ENCODE measurements around the gene BIRC7. TPM values are rescaled to one million over a fixed set of nuclear protein-coding genes. Genes with fewer than 3 reads are reported as not detected.

BIRC7 gene
- total RNA-seq, 1 experiment from 2014 or later, result not detected

DNA sequence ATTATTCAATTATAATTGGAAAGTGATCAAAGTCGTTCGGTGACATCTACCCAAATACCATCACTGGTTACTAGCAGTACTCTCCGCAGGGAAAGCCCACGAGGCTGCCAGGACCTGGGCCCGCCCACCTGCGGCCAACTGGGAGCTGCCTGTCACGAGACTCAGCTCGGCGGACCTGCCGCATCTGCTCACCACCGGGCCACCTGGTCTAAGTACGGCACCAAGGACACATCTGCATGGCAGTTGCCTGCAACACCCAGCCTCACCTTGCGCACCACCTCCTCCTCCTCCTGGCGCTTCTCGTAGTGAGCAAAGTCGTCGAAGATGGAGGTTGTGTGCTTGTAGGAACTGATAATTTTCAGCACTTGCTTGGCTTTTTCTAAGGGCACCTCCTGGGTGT lies 33.7 kb upstream of the BIRC7 start:
- no peak overlapping the region for H2AFZ ChIP-seq
- peaks cover 99% of the 10 kb centered on the region for H3K79me2 ChIP-seq (ENCODE audit: low read depth)
- intact Hi-C loops (cut with micrococcal nuclease; ENCODE audit: unreplicated experiment), result no loop called here
- H3K4me3 ChIP-seq, result no peak overlapping the region
- POLR2A ChIA-PET (ENCODE audit: unreplicated experiment), result no interaction called here
- BruUV-seq (replicated peaks), result no TSS peak
- no peaks in the 10 kb centered on the region for H3K9me3 ChIP-seq (ENCODE audit: insufficient read depth, low read depth)
- CTCF ChIA-PET, result no interaction called here
- peaks cover 33% of the 10 kb centered on the region; the same call in 1 of the 2 replicates for H3K36me3 ChIP-seq (ENCODE audit: low read depth)
- H3K27ac ChIP-seq, result no peak overlapping the region
- H3F3A ChIP-seq (ENCODE audit: insufficient read depth, low read depth), result peaks cover 16% of the 10 kb centered on the region
- H3K4me1 ChIP-seq (replicated peaks; ENCODE audit: insufficient read depth), result no peaks in the 10 kb centered on the region
- no peaks in the 10 kb centered on the region for H3K27me3 ChIP-seq (ENCODE audit: insufficient read depth, low read depth)
- no peaks in the 10 kb centered on the region for H3K9me2 ChIP-seq (ENCODE audit: insufficient read depth)
- no peak overlapping the region for H3K4me2 ChIP-seq
- no peak for DNase-seq
- TF ChIP-seq EZH2 (IDR thresholded peaks at IDR 0.05; ENCODE audit: low read depth), result no peak
- TF ChIP-seq, protein P1, sequence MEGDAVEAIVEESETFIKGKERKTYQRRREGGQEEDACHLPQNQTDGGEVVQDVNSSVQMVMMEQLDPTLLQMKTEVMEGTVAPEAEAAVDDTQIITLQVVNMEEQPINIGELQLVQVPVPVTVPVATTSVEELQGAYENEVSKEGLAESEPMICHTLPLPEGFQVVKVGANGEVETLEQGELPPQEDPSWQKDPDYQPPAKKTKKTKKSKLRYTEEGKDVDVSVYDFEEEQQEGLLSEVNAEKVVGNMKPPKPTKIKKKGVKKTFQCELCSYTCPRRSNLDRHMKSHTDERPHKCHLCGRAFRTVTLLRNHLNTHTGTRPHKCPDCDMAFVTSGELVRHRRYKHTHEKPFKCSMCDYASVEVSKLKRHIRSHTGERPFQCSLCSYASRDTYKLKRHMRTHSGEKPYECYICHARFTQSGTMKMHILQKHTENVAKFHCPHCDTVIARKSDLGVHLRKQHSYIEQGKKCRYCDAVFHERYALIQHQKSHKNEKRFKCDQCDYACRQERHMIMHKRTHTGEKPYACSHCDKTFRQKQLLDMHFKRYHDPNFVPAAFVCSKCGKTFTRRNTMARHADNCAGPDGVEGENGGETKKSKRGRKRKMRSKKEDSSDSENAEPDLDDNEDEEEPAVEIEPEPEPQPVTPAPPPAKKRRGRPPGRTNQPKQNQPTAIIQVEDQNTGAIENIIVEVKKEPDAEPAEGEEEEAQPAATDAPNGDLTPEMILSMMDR (conservative IDR thresholded peaks at IDR 0.05), result no peak
- H4K20me1 ChIP-seq (ENCODE audit: insufficient read depth), result peaks cover 100% of the 10 kb centered on the region

DNA sequence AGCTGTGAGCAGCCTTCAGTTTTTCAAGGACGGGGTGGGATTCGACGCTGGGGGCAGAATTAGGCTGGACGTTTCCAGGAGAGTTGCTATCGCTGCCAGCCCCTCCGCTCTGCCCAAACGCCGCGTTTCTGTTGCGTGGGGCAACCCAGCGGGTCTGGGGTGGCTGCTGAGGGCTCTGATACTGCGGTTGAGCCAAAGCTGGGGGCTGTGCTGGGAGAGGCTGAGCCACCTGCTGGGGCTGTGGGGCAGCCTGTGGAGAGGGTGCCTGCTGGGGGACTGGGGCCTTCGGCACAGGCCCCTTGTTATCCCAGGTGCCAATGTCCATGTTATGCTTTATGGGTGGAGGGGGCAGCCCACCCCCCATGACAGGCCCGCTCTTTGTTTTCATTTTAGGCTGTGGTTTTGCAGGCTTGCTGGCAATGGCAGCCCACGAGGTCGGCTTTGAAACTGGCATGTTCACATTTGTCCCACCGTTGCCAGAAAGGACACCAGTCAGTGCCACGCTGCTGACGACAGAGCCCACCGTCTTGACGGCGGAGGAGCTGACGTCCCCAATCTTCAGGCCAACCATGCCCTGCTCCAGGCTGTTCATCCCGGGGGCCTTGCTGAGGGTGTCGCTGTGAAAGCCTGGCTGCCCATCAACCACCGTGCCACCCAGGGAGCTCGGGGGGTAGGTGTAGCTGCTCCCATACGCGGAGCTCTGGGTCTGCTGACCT lies 32.7 kb upstream of the BIRC7 start:
- no peaks in the 10 kb centered on the region for H3K27me3 ChIP-seq (ENCODE audit: insufficient read depth, low read depth)
- H3K36me3 ChIP-seq (ENCODE audit: low read depth), result peaks cover 38% of the 10 kb centered on the region; the same call in 1 of the 2 replicates
- no peak overlapping the region for H3K4me2 ChIP-seq
- no peak for DNase-seq
- intact Hi-C loops (cut with micrococcal nuclease; ENCODE audit: unreplicated experiment), result no loop called here
- no peak for TF ChIP-seq EZH2 (IDR thresholded peaks at IDR 0.05; ENCODE audit: low read depth)
- TF ChIP-seq, protein P1 (conservative IDR thresholded peaks at IDR 0.05), result no peak
- H3K4me3 ChIP-seq, result no peak overlapping the region
- BruUV-seq (replicated peaks), result no TSS peak
- no peaks in the 10 kb centered on the region for H3K9me3 ChIP-seq (ENCODE audit: insufficient read depth, low read depth)
- no peak overlapping the region for H2AFZ ChIP-seq
- ChIA-PET CTCF (no interaction called here), POLR2A (ENCODE audit: unreplicated experiment) (no interaction called here)
- peaks cover 90% of the 10 kb centered on the region for H3K79me2 ChIP-seq (ENCODE audit: low read depth)
- H4K20me1 ChIP-seq (ENCODE audit: insufficient read depth), result peaks cover 100% of the 10 kb centered on the region
- H3F3A ChIP-seq (ENCODE audit: insufficient read depth, low read depth), result peaks cover 19% of the 10 kb centered on the region
- no peaks in the 10 kb centered on the region for H3K4me1 ChIP-seq (replicated peaks; ENCODE audit: insufficient read depth)
- H3K27ac ChIP-seq, result no peak overlapping the region
- H3K9me2 ChIP-seq (ENCODE audit: insufficient read depth), result no peaks in the 10 kb centered on the region

DNA sequence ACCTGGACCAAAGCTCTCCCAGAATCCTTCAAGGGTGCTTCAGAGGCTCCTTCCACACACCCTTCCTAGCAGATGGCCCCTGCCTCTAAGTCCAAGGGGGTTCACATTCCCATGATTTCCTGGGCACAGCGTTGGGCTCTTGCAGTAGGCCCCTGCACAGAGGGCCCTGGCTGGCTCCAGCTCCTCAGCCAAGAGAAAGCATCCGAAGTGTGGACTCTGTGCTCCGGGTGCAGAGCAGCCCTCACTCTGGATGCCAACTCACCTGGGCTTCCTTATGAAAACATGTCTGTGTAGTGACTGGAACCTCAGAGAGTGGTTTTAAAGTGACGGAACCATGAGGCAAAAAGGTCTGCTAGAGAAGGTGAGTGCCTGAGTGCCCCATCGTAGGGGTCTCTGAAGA lies 31.3 kb upstream of the BIRC7 start:
- no peaks in the 10 kb centered on the region for H3K9me2 ChIP-seq (ENCODE audit: insufficient read depth)
- ChIA-PET CTCF (no interaction called here), POLR2A (ENCODE audit: unreplicated experiment) (interaction anchor here (0.7 kb wide), 1 partner anchor 556 kb away, joined by 3 read pairs; no protein-coding TSS in a partner anchor)
- peaks cover 10% of the 10 kb centered on the region for H3F3A ChIP-seq (ENCODE audit: insufficient read depth, low read depth)
- H3K9me3 ChIP-seq (ENCODE audit: insufficient read depth, low read depth), result no peaks in the 10 kb centered on the region
- no peak for DNase-seq
- TF ChIP-seq, protein P1 (conservative IDR thresholded peaks at IDR 0.05), result no peak
- TF ChIP-seq EZH2 (IDR thresholded peaks at IDR 0.05; ENCODE audit: low read depth), result no peak
- H3K79me2 ChIP-seq (ENCODE audit: low read depth), result peaks cover 87% of the 10 kb centered on the region
- H3K36me3 ChIP-seq (ENCODE audit: low read depth), result peaks cover 35% of the 10 kb centered on the region; the same call in 1 of the 2 replicates
- no TSS peak for BruUV-seq (replicated peaks)
- H3K4me3 ChIP-seq, result no peak overlapping the region
- no peaks in the 10 kb centered on the region for H3K27me3 ChIP-seq (ENCODE audit: insufficient read depth, low read depth)
- no peak overlapping the region for H2AFZ ChIP-seq
- H3K4me1 ChIP-seq (replicated peaks; ENCODE audit: insufficient read depth), result no peaks in the 10 kb centered on the region
- H4K20me1 ChIP-seq (ENCODE audit: insufficient read depth), result peaks cover 98% of the 10 kb centered on the region
- H3K4me2 ChIP-seq, result no peak overlapping the region
- intact Hi-C loops (cut with micrococcal nuclease; ENCODE audit: unreplicated experiment), result no loop called here
- no peak overlapping the region for H3K27ac ChIP-seq
